Vagina (tissue), 2 donors: ENCODE measurements around the gene CFAP61. TPM values are rescaled to one million over a fixed set of nuclear protein-coding genes. Genes with fewer than 3 reads are reported as not detected.

ENCODE experiments used
- DNase-seq, 2 donors: peaks; one replicate each; pipeline ENCODE4 v3.0.0-alpha.2; 2017; ENCODE audit errors: extremely low spot score in 2 of 2
- H3K27ac ChIP-seq: fragments of 200-600 bp; sonication (generic); one replicate; pipeline ENCODE4 v1.5.1; 2019
- H3K27me3 ChIP-seq: fragments of 200-600 bp; sonication (generic); one replicate; pipeline ENCODE4 v1.5.1; 2019
- H3K36me3 ChIP-seq, 2 donors: fragments of 200-600 bp; sonication (generic); one replicate each; pipeline ENCODE4 v1.5.1; 2017 to 2019
- H3K4me1 ChIP-seq: fragments of 200-600 bp; sonication (generic); one replicate; pipeline ENCODE4 v1.5.1; 2019
- H3K4me3 ChIP-seq, 2 donors: fragments of 200-600 bp; sonication (generic); 1 replicate in 1 of 2; 2 replicates in 1 of 2; pipeline ENCODE4 v1.5.1; 2016 to 2019
- H3K9me3 ChIP-seq: fragments of 200-600 bp; sonication (generic); one replicate; pipeline ENCODE4 v1.5.1; 2019
- POLR2A ChIP-seq, 2 donors: fragments of 450-650 bp; IDR thresholded peaks; one replicate each; pipeline ENCODE4 v1.6.1; 2017; ENCODE audit warnings: antibody characterized with exemption in 2 of 2, mild to moderate bottlenecking in 2 of 2, moderate library complexity in 2 of 2
- POLR2AphosphoS5 ChIP-seq, 2 donors: sonication (generic); formaldehyde crosslinking; IDR thresholded peaks; one replicate each; pipeline ENCODE4 v1.9.0; 2017; ENCODE audit warnings: antibody characterized with exemption in 2 of 2, mild to moderate bottlenecking in 2 of 2, low read depth in 1 of 2; ENCODE audit not compliant: insufficient read depth in 1 of 2
- intact Hi-C: fragments of 100-400 bp; cut with DNase I; formaldehyde crosslinking; loops from one replicate; pipeline ENCODE4 v1.15.1; 2023
- total RNA-seq: library from RNA; depleted of rRNA; stranded (reverse); fragments of >200 nt; gene quantifications from one replicate; pipeline ENCODE4 v1.2.3, GENCODE V29; 2016
- TF ChIP-seq, protein P1 (sequence below), 3 experiments: fragments of 450-650 bp in 2 of 3; fragments of 200-600 bp in 1 of 3; sonication (generic) in 1 of 3; IDR thresholded peaks; one replicate each; pipeline ENCODE4 v1.5.1; 2017 to 2019; ENCODE audit warnings: antibody characterized with exemption in 3 of 3, mild to moderate bottlenecking in 2 of 3, moderate library complexity in 2 of 3

CFAP61 gene
- total RNA-seq, 1 donor from 2014 or later = 1.5 TPM

DNA sequence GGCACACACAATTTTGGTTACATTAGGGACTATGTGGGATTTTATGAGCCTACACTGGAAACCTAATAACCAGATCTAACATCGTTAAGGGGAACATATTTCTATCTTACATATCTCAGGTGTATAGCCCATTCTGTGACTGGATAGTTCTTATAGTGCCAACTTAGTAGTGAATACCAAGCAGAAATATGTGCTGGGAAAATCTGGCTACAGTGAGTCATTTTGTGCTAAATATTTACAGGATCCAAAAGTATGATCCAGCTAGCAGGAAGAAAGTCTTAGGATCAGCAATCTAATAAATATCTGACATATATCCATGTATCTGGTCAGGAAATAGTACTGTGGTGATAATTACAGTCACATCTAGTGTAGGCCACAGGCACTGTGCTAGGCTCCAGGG lies 221.0 kb downstream of the CFAP61 start:
- intact Hi-C loops = no loop called here

GRCh38 chr20:20274821-20275220 lies 222.5 kb downstream of the CFAP61 start:
- no peaks in the 10 kb centered on the region for H3K27me3 ChIP-seq
- H3K9me3 ChIP-seq = no peaks in the 10 kb centered on the region
- intact Hi-C loops = no loop called here
- no peaks in the 10 kb centered on the region for H3K4me1 ChIP-seq
- H3K36me3 ChIP-seq = no peaks in the 10 kb centered on the region
- DNase-seq = no peak
- no peak overlapping the region for H3K4me3 ChIP-seq
- no peak overlapping the region for H3K27ac ChIP-seq
- TF ChIP-seq POLR2AphosphoS5 (IDR thresholded peaks at IDR 0.05; ENCODE audit: insufficient read depth in 1 of 2, low read depth in 1 of 2) = no peak
- no peak for TF ChIP-seq POLR2A (IDR thresholded peaks at IDR 0.05)
- TF ChIP-seq, protein P1, sequence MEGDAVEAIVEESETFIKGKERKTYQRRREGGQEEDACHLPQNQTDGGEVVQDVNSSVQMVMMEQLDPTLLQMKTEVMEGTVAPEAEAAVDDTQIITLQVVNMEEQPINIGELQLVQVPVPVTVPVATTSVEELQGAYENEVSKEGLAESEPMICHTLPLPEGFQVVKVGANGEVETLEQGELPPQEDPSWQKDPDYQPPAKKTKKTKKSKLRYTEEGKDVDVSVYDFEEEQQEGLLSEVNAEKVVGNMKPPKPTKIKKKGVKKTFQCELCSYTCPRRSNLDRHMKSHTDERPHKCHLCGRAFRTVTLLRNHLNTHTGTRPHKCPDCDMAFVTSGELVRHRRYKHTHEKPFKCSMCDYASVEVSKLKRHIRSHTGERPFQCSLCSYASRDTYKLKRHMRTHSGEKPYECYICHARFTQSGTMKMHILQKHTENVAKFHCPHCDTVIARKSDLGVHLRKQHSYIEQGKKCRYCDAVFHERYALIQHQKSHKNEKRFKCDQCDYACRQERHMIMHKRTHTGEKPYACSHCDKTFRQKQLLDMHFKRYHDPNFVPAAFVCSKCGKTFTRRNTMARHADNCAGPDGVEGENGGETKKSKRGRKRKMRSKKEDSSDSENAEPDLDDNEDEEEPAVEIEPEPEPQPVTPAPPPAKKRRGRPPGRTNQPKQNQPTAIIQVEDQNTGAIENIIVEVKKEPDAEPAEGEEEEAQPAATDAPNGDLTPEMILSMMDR (IDR thresholded peaks at IDR 0.05) = no peak

More for the DNA sequence above, 221.0 kb downstream of the CFAP61 start:
- DNase-seq = no peak
- TF ChIP-seq, protein P1 (IDR thresholded peaks at IDR 0.05) = no peak
- TF ChIP-seq POLR2A (IDR thresholded peaks at IDR 0.05) (no peak), POLR2AphosphoS5 (IDR thresholded peaks at IDR 0.05; ENCODE audit: insufficient read depth in 1 of 2, low read depth in 1 of 2) (no peak)
- no peaks in the 10 kb centered on the region for H3K36me3 ChIP-seq
- H3K4me3 ChIP-seq = no peak overlapping the region
- H3K27ac ChIP-seq = no peak overlapping the region
- no peaks in the 10 kb centered on the region for H3K4me1 ChIP-seq
- no peaks in the 10 kb centered on the region for H3K27me3 ChIP-seq
- no peaks in the 10 kb centered on the region for H3K9me3 ChIP-seq

DNA sequence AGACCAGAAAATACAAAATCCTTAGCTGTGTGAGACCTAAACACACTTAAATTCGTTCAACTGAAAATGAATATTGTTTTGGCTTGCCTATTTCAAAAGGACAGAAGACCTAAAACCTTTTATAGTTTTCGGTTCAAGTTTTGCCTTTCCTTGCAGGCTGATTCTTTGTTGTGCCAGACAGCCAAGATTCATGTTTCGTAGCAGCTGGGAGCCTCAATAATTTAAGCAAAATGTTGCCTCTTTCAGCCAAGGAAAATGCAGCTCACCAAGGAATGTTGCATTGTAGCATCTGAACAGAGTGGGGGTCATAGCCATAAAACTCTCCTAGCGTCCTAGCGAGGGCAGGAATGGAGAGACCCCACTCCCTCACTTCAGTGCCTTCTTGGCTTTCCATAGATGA lies 223.3 kb downstream of the CFAP61 start:
- no peak for DNase-seq
- H3K36me3 ChIP-seq = no peaks in the 10 kb centered on the region
- H3K9me3 ChIP-seq = no peaks in the 10 kb centered on the region
- no peak overlapping the region for H3K4me3 ChIP-seq
- intact Hi-C loops = no loop called here
- no peaks in the 10 kb centered on the region for H3K27me3 ChIP-seq
- H3K4me1 ChIP-seq = no peaks in the 10 kb centered on the region
- no peak for TF ChIP-seq POLR2AphosphoS5 (IDR thresholded peaks at IDR 0.05; ENCODE audit: insufficient read depth in 1 of 2, low read depth in 1 of 2)
- no peak for TF ChIP-seq POLR2A (IDR thresholded peaks at IDR 0.05)
- TF ChIP-seq, protein P1 (IDR thresholded peaks at IDR 0.05) = no peak
- no peak overlapping the region for H3K27ac ChIP-seq

- H3K27ac ChIP-seq = no peak overlapping the region
- H3K27me3 ChIP-seq = no peaks in the 10 kb centered on the region
- no peaks in the 10 kb centered on the region for H3K36me3 ChIP-seq
- no peaks in the 10 kb centered on the region for H3K4me1 ChIP-seq
- intact Hi-C loops = no loop called here
- no peak overlapping the region for H3K4me3 ChIP-seq
- DNase-seq = no peak
- H3K9me3 ChIP-seq = no peaks in the 10 kb centered on the region
- TF ChIP-seq, protein P1 (IDR thresholded peaks at IDR 0.05) = no peak
- TF ChIP-seq POLR2AphosphoS5 (IDR thresholded peaks at IDR 0.05; ENCODE audit: insufficient read depth in 1 of 2, low read depth in 1 of 2) (no peak), POLR2A (IDR thresholded peaks at IDR 0.05) (no peak)
Measured at GRCh38 chr20:20276811-20277530, 224.6 kb downstream of the CFAP61 start.

DNA sequence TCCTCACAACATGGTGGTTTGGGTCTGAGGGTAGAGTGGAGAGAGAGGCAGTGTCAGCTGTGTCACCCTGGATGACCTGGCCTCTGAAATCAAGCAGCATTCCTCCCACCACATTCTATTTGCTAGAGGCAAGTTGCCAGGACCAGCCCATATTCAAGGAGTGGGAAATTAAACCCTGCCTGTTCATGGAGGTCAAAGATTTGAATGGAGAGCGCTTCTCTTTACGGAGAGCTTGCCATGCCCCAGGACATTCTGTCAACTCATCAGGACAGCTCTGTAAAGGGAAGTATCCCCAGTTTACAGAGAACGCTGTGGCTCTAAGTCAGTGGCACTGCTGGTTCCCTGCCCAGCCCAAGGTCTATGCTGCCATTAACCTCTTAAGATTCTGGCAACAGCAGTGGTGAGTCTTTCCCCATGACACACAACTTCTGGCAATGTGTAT lies 225.6 kb downstream of the CFAP61 start:
- TF ChIP-seq POLR2A (IDR thresholded peaks at IDR 0.05) = no peak
- no peaks in the 10 kb centered on the region for H3K27me3 ChIP-seq
- DNase-seq = no peak
- H3K4me1 ChIP-seq = no peaks in the 10 kb centered on the region
- no peak overlapping the region for H3K27ac ChIP-seq
- H3K4me3 ChIP-seq = no peak overlapping the region
- intact Hi-C loops = no loop called here
- H3K9me3 ChIP-seq = no peaks in the 10 kb centered on the region
- no peaks in the 10 kb centered on the region for H3K36me3 ChIP-seq
